Sigmoid colon (tissue), 4 donors: ENCODE data around the gene NDUFB6.

Experiments used
- EP300 ChIP-seq, 4 donors: sonication (generic); formaldehyde crosslinking; IDR thresholded peaks; one replicate each; pipeline ENCODE4 v1.6.1; 2017; ENCODE audit warnings: antibody characterized with exemption in 4 of 4
- POLR2A ChIP-seq, 2 donors: fragments of 450-650 bp; IDR thresholded peaks; one replicate each; pipeline ENCODE4 v1.6.1; 2016; ENCODE audit warnings: antibody characterized with exemption in 2 of 2, mild to moderate bottlenecking in 2 of 2, moderate library complexity in 2 of 2
- POLR2AphosphoS5 ChIP-seq, 4 donors: sonication (generic); formaldehyde crosslinking; IDR thresholded peaks; one replicate each; pipeline ENCODE4 v1.6.1; 2017; ENCODE audit warnings: antibody characterized with exemption in 4 of 4
- TF ChIP-seq, protein P1 (sequence below), 4 experiments: fragments of 450-650 bp in 3 of 4; fragments of 200-600 bp in 1 of 4; IDR thresholded peaks; one replicate each; pipeline ENCODE4 v1.5.1; 2016 to 2019; ENCODE audit warnings: antibody characterized with exemption in 4 of 4, mild to moderate bottlenecking in 3 of 4, moderate library complexity in 2 of 4

DNA sequence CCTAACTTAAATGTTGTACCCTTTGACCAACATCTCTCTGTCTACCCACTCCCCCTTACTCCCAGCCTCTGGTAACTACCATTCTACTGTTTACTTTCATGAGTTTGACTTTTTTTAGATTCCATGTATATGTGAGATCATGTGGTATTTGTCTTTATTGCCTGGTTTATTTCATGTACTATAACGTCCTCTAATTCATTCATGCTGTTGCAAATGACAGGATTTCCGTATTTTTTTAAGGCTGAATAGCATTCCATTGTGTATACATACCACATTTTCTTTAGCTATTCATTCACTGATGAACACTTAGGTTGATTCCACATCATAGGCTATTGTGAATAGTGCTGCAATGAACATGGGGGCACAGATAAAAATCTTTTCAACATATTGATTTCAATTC is 11.8 kb upstream of the NDUFB6 start:
- TF ChIP-seq, protein P1, sequence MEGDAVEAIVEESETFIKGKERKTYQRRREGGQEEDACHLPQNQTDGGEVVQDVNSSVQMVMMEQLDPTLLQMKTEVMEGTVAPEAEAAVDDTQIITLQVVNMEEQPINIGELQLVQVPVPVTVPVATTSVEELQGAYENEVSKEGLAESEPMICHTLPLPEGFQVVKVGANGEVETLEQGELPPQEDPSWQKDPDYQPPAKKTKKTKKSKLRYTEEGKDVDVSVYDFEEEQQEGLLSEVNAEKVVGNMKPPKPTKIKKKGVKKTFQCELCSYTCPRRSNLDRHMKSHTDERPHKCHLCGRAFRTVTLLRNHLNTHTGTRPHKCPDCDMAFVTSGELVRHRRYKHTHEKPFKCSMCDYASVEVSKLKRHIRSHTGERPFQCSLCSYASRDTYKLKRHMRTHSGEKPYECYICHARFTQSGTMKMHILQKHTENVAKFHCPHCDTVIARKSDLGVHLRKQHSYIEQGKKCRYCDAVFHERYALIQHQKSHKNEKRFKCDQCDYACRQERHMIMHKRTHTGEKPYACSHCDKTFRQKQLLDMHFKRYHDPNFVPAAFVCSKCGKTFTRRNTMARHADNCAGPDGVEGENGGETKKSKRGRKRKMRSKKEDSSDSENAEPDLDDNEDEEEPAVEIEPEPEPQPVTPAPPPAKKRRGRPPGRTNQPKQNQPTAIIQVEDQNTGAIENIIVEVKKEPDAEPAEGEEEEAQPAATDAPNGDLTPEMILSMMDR (IDR thresholded peaks at IDR 0.05): no peak
- no peak for TF ChIP-seq POLR2A (IDR thresholded peaks at IDR 0.05)
- no peak for TF ChIP-seq POLR2AphosphoS5 (IDR thresholded peaks at IDR 0.05)
- no peak for TF ChIP-seq EP300 (IDR thresholded peaks at IDR 0.05)
